Measurements from ENCODE around the gene ZW10. TPM values are rescaled to one million over a fixed set of nuclear protein-coding genes. Genes with fewer than 3 reads are reported as not detected.
A peak's percentile ranks its signal among the peaks of the same experiment; 100 is the strongest.

The ZW10 gene
- total RNA-seq, 1 donor from 2014 or later = 16.3 TPM

- no peaks in the 10 kb centered on the region for H3K27me3 ChIP-seq (ENCODE audit: control insufficient read depth, insufficient read depth, low read length)
- TF ChIP-seq CTCF (IDR thresholded peaks at IDR 0.05; ENCODE audit: insufficient read depth, low read length, severe bottlenecking) = no peak
- no peaks in the 10 kb centered on the region for H3K36me3 ChIP-seq (ENCODE audit: control insufficient read depth, insufficient read depth, low read length)
- DNase-seq (ENCODE audit: low read depth) (no peak), FAIRE-seq (no peak)
- H3K4me3 ChIP-seq (ENCODE audit: low read depth, low read length) = no peak overlapping the region
Measured at GRCh38 chr11:113752932-113753331, 20.6 kb downstream of the ZW10 start.

- no peak for TF ChIP-seq CTCF (IDR thresholded peaks at IDR 0.05; ENCODE audit: insufficient read depth, low read length, severe bottlenecking)
- no peak for FAIRE-seq
- H3K4me3 ChIP-seq (ENCODE audit: low read depth, low read length) = no peak overlapping the region
- no peak for DNase-seq (ENCODE audit: low read depth)
- H3K27me3 ChIP-seq (ENCODE audit: control insufficient read depth, insufficient read depth, low read length) = no peaks in the 10 kb centered on the region
- peaks cover 6% of the 10 kb centered on the region for H3K36me3 ChIP-seq (ENCODE audit: control insufficient read depth, insufficient read depth, low read length)
Measured at GRCh38 chr11:113736323-113736722, 37.2 kb downstream of the ZW10 start.

- DNase-seq (ENCODE audit: low read depth) (no peak), FAIRE-seq (no peak)
- Histone ChIP-seq H3K36me3 (ENCODE audit: control insufficient read depth, insufficient read depth, low read length) (no peaks in the 10 kb centered on the region), H3K4me3 (ENCODE audit: low read depth, low read length) (no peak overlapping the region), H3K27me3 (ENCODE audit: control insufficient read depth, insufficient read depth, low read length) (no peaks in the 10 kb centered on the region)
- no peak for TF ChIP-seq CTCF (IDR thresholded peaks at IDR 0.05; ENCODE audit: insufficient read depth, low read length, severe bottlenecking)
Measured at GRCh38 chr11:113732092-113732491, 41.4 kb downstream of the ZW10 start.

GRCh38 chr11:113730887-113731726 is 42.4 kb downstream of the ZW10 start:
- DNase-seq (ENCODE audit: low read depth) (peak; percentile 67), FAIRE-seq (no peak)
- H3K4me3 ChIP-seq (ENCODE audit: low read depth, low read length) = no peak overlapping the region
- no peaks in the 10 kb centered on the region for H3K27me3 ChIP-seq (ENCODE audit: control insufficient read depth, insufficient read depth, low read length)
- no peaks in the 10 kb centered on the region for H3K36me3 ChIP-seq (ENCODE audit: control insufficient read depth, insufficient read depth, low read length)
- TF ChIP-seq CTCF (IDR thresholded peaks at IDR 0.05; ENCODE audit: insufficient read depth, low read length, severe bottlenecking) = peak; percentile 78

GRCh38 chr11:113729456-113729855 is 44.0 kb downstream of the ZW10 start:
- Histone ChIP-seq H3K4me3 (ENCODE audit: low read depth, low read length) (no peak overlapping the region), H3K36me3 (ENCODE audit: control insufficient read depth, insufficient read depth, low read length) (no peaks in the 10 kb centered on the region), H3K27me3 (ENCODE audit: control insufficient read depth, insufficient read depth, low read length) (no peaks in the 10 kb centered on the region)
- no peak for TF ChIP-seq CTCF (IDR thresholded peaks at IDR 0.05; ENCODE audit: insufficient read depth, low read length, severe bottlenecking)
- DNase-seq (ENCODE audit: low read depth) = peak; percentile 51
- no peak for FAIRE-seq

GRCh38 chr11:113728814-113729213 is 44.7 kb downstream of the ZW10 start:
- Histone ChIP-seq H3K4me3 (ENCODE audit: low read depth, low read length) (no peak overlapping the region), H3K27me3 (ENCODE audit: control insufficient read depth, insufficient read depth, low read length) (no peaks in the 10 kb centered on the region), H3K36me3 (ENCODE audit: control insufficient read depth, insufficient read depth, low read length) (no peaks in the 10 kb centered on the region)
- FAIRE-seq (no peak), DNase-seq (ENCODE audit: low read depth) (no peak)
- TF ChIP-seq CTCF (IDR thresholded peaks at IDR 0.05; ENCODE audit: insufficient read depth, low read length, severe bottlenecking) = no peak
